HepG2 (cell line): ENCODE results near the gene ELOVL2. TPM values are rescaled to one million over a fixed set of nuclear protein-coding genes. Genes with fewer than 3 reads are reported as not detected.

Experiments
- ATAC-seq: fragments of 200-7000 bp; cut with Tn5 transposase; 3 replicates; pipeline ENCODE4 v1.9.1; 2020; ENCODE audit warnings: mild to moderate bottlenecking, moderate library complexity
- BruUV-seq: library from RNA; stranded (reverse); fragments of 400-500 nt; replicated peaks from 2 replicates; lab custom pipeline; 2021; lab: Mats Ljungman, UMichigan
- CTCF ChIA-PET: fragments of 300-600 bp; formaldehyde crosslinking; extraction: SDS; loops from one replicate; lab custom pipeline; 2021; ENCODE audit warnings: low total read pairs, inconsistent platforms, low intra/inter-chr PET ratio; lab: Yijun Ruan, JAX
- POLR2A ChIA-PET: fragments of 350-600 bp; sonication (Branson Sonifier 250); formaldehyde crosslinking; loops from one replicate; lab custom pipeline; 2020; ENCODE audit warnings: antibody characterized with exemption, inconsistent platforms; lab: Yijun Ruan, JAX
- DNase-seq: peaks from one replicate; pipeline ENCODE4 v3.0.0-alpha.2; 2015; ENCODE audit warnings: low spot score
- FAIRE-seq: peaks from 3 replicates; lab custom pipeline; 2011; peaks lifted over from hg19 to GRCh38; lab: Jason Lieb, UNC
- H2AFZ ChIP-seq: one replicate; pipeline ENCODE4 v1.6.1; 2011; ENCODE audit warnings: low read length, inconsistent platforms
- H3K27ac ChIP-seq: fragments of 300-600 bp; 3 replicates; pipeline ENCODE4 v1.8.0; 2011; ENCODE audit warnings: mixed run types, mild to moderate bottlenecking, mixed read lengths, low read length, inconsistent platforms; ENCODE audit not compliant: insufficient read depth; ENCODE audit errors: extremely low read length
- H3K27me3 ChIP-seq, 2 experiments: fragments of 200-600 bp in 1 of 2; 2 replicates in 1 of 2; 3 replicates in 1 of 2; pipeline versions ENCODE4 v1.6.0 to v1.8.0; 2011; ENCODE audit warnings: low read length in 2 of 2, mild to moderate bottlenecking in 2 of 2, moderate library complexity in 2 of 2, inconsistent platforms in 1 of 2; ENCODE audit not compliant: insufficient read depth in 2 of 2, control insufficient read depth in 1 of 2
- H3K36me3 ChIP-seq, 2 experiments: fragments of 200-600 bp in 1 of 2; replicated peaks in 1 of 2; 2 replicates in 1 of 2; 3 replicates in 1 of 2; pipeline versions ENCODE4 v1.5.1 to v1.8.0; 2011; ENCODE audit warnings: low read length in 2 of 2, inconsistent platforms in 1 of 2; ENCODE audit not compliant: insufficient read depth in 2 of 2, control insufficient read depth in 1 of 2
- H3K4me1 ChIP-seq: 2 replicates; pipeline ENCODE4 v1.5.1; 2012; ENCODE audit warnings: low read length, inconsistent platforms; ENCODE audit not compliant: insufficient read depth
- H3K4me2 ChIP-seq: 2 replicates; pipeline ENCODE4 v1.6.0; 2011; ENCODE audit warnings: low read depth, low read length, inconsistent platforms
- H3K4me3 ChIP-seq, 3 experiments: fragments of 200-600 bp in 1 of 3; sonication (generic), shearing (Covaris generic) in 1 of 3; replicated peaks in 1 of 3; 2 replicates each; pipeline ENCODE4 v1.5.1; 2011 to 2016; ENCODE audit warnings: low read length in 3 of 3, inconsistent platforms in 2 of 3, low read depth in 2 of 3, mild to moderate bottlenecking in 2 of 3, control low read depth in 1 of 3, mixed read lengths in 1 of 3; ENCODE audit not compliant: insufficient read depth in 1 of 3
- H3K79me2 ChIP-seq: one replicate; pipeline ENCODE4 v1.6.1; 2011; ENCODE audit warnings: low read length, inconsistent platforms; ENCODE audit not compliant: insufficient read depth
- H3K9ac ChIP-seq: 2 replicates; pipeline ENCODE4 v1.6.0; 2011; ENCODE audit warnings: mild to moderate bottlenecking, low read depth, low read length, inconsistent platforms; ENCODE audit not compliant: insufficient read depth
- H3K9me3 ChIP-seq: 2 replicates; pipeline ENCODE4 v1.5.1; 2012; ENCODE audit warnings: mild to moderate bottlenecking, low read length
- H4K20me1 ChIP-seq: 2 replicates; pipeline ENCODE4 v1.6.0; 2011; ENCODE audit warnings: inconsistent platforms, mild to moderate bottlenecking, low read length, moderate library complexity; ENCODE audit not compliant: insufficient read depth
- BATF2 ChIP-seq: sonication (generic); formaldehyde crosslinking; IDR thresholded peaks from 2 replicates; pipeline ENCODE4 v1.8.0; 2022; ENCODE audit warnings: mild to moderate bottlenecking, missing genetic modification reagents, moderate library complexity
- DRAP1 ChIP-seq: IDR thresholded peaks from 2 replicates; pipeline ENCODE4 v1.6.1; 2016; ENCODE audit warnings: missing genetic modification reagents, missing compliant biosample characterization
- ELK4 ChIP-seq: sonication (generic); formaldehyde crosslinking; IDR thresholded peaks from 2 replicates; pipeline ENCODE4 v1.9.0; 2021; ENCODE audit warnings: missing genetic modification reagents, borderline replicate concordance
- FOXA1 ChIP-seq, 2 experiments: fragments of 450-650 bp in 1 of 2; sonication (generic) in 1 of 2; formaldehyde crosslinking in 1 of 2; IDR thresholded peaks; 2 replicates each; pipeline versions ENCODE4 v1.4.0 to v1.6.1; 2016 to 2020; ENCODE audit warnings: missing genetic modification reagents in 1 of 2
- FOXA3 ChIP-seq: IDR thresholded peaks from 2 replicates; pipeline ENCODE4 v1.6.1; 2016; ENCODE audit warnings: missing genetic modification reagents, missing compliant biosample characterization
- HIC2 ChIP-seq: sonication (generic); formaldehyde crosslinking; IDR thresholded peaks from 2 replicates; pipeline ENCODE4 v1.9.0; 2022; ENCODE audit warnings: low read depth, missing genetic modification reagents
- REST ChIP-seq, 2 experiments: IDR thresholded peaks; 2 replicates each; pipeline ENCODE4 v1.6.1; 2011 to 2012; ENCODE audit warnings: low read length in 2 of 2, borderline replicate concordance in 1 of 2, low read depth in 1 of 2, mild to moderate bottlenecking in 1 of 2, moderate library complexity in 1 of 2
- ZFP37 ChIP-seq: sonication (generic); formaldehyde crosslinking; IDR thresholded peaks from 2 replicates; pipeline ENCODE4 v1.4.0; 2020; ENCODE audit warnings: missing genetic modification reagents, borderline replicate concordance
- ZNF770 ChIP-seq: sonication (generic); formaldehyde crosslinking; IDR thresholded peaks from 2 replicates; pipeline ENCODE4 v1.5.0; 2020; ENCODE audit warnings: mild to moderate bottlenecking, missing genetic modification reagents
- WGBS: methylation state at CpG from one replicate; pipeline ENCODE4 v1.1.6; 2017; ENCODE audit warnings: low lambda C conversion rate; 5-methylcytosine and 5-hydroxymethylcytosine counted together
- in situ Hi-C: cut with HindIII; loops from 2 replicates; pipeline ENCODE4 v1.10.0; 2017; ENCODE audit warnings: low pct_unique_long_range_greater_than_20kb; ENCODE audit not compliant: extremely low pct_ligation_motif_present
- intact Hi-C: fragments of 100-400 bp; cut with micrococcal nuclease; formaldehyde crosslinking; loops from one replicate; pipeline ENCODE4 v1.10.0; 2022; ENCODE audit not compliant: unreplicated experiment
- polyA plus RNA-seq, 8 experiments: library from polyadenylated mRNA; depleted of rRNA in 3 of 8; stranded (reverse) in 7 of 8; unstranded in 1 of 8; fragments of >200 nt; fragmentation: Illumina TruSeq in 4 of 8; extraction: Trizol in 4 of 8; gene quantifications; 2 replicates each; pipeline versions ENCODE4 v1.2.1 to v1.2.3, GENCODE V29; 2011 to 2016; ENCODE audit warnings: low read depth in 4 of 8, missing spikeins in 1 of 8, mixed read lengths in 1 of 8; ENCODE audit not compliant: insufficient read depth in 1 of 8
- total RNA-seq, 5 experiments: library from RNA; depleted of rRNA; stranded (reverse); fragments of >200 nt; fragmentation: Illumina TruSeq; extraction: Trizol; gene quantifications; 2 replicates each; pipeline ENCODE4 v1.2.3, GENCODE V29; 2016; ENCODE audit warnings: low read depth in 1 of 5

ELOVL2 gene
- total and polyA plus RNA-seq, 2 of the 13 experiments (the other 11 are each of a cell fraction or from before 2014, with no cell fraction given) = 43.6 to 65.4 TPM

- TF ChIP-seq DRAP1 (CRISPR knock-in tag) = peak; percentile 22; the same call in 1 of the 2 replicates
- TF ChIP-seq HIC2 (CRISPR knock-in tag) = no peak
- TF ChIP-seq, all 625 proteins: peak for 132
Measured at GRCh38 chr6:11007715-11008608, 36.1 kb downstream of the ELOVL2 start (continued).

GRCh38 chr6:11006061-11006460, 38.0 kb downstream of the ELOVL2 start:
- Histone ChIP-seq H3K9ac (no peak overlapping the region), H3K4me3 (no peak overlapping the region), H3K4me2 (no peak overlapping the region), H3K4me1 (peaks cover 87% of the 10 kb centered on the region), H3K79me2 (peaks cover 7% of the 10 kb centered on the region), H3K9me3 (no peaks in the 10 kb centered on the region), H2AFZ (no peak overlapping the region), H3K27ac (peak overlapping the region; percentile 6), H3K36me3 (peaks cover 2 to 17% of the 10 kb centered on the region in 2 experiments; a peak in 4 of 5 replicates), H3K27me3 (no peaks in the 10 kb centered on the region), H4K20me1 (no peaks in the 10 kb centered on the region)
- no peak for FAIRE-seq
- peak; percentile 54 for ATAC-seq
- BruUV-seq = no TSS peak
- 60% methylated on average over 4 of the region's 4 CpGs for WGBS
- ChIA-PET POLR2A (interaction anchor here (1.2 kb wide), 1 partner anchor 51 kb away, joined by 5 read pairs; no protein-coding TSS in a partner anchor), CTCF (interaction anchor here (3.0 kb wide), 1 partner anchor 38 kb away, joined by 9 read pairs; the partner anchor contains the start of gene ELOVL2)
- intact Hi-C loops (no loop called here), in situ Hi-C loops (no loop called here)
- peak; percentile 29 for DNase-seq
- peak; percentile 58 for TF ChIP-seq FOXA3 (CRISPR knock-in tag)
- TF ChIP-seq ZNF770 (CRISPR knock-in tag) = 0 out of 2 replicates have a peak, but pooled peaks have one; percentile 15
- no peak for TF ChIP-seq ZFP37
- no peak for TF ChIP-seq ELK4 (CRISPR knock-in tag)
- TF ChIP-seq FOXA1 (IDR thresholded peaks at IDR 0.05) = no peak
- TF ChIP-seq FOXA1 (CRISPR knock-in tag; IDR thresholded peaks at IDR 0.05) = peak; percentile 67
- no peak for TF ChIP-seq REST (IDR thresholded peaks at IDR 0.05; ENCODE audit: borderline replicate concordance in 1 of 2, low read depth in 1 of 2, low read length in 2 of 2)
- no peak for TF ChIP-seq BATF2
